Measurements from ENCODE around the gene SYNPR.

Gene SYNPR

GRCh38 chr3:63304421-63304820 is 26.3 kb downstream of the SYNPR start:
- no peak for DNase-seq (ENCODE audit: low read depth in 2 of 2)

GRCh38 chr3:63308072-63308471 is 30.0 kb downstream of the SYNPR start:
- DNase-seq (ENCODE audit: low read depth in 2 of 2): no peak

GRCh38 chr3:63309768-63310167 is 31.7 kb downstream of the SYNPR start:
- no peak for DNase-seq (ENCODE audit: low read depth in 2 of 2)

DNA sequence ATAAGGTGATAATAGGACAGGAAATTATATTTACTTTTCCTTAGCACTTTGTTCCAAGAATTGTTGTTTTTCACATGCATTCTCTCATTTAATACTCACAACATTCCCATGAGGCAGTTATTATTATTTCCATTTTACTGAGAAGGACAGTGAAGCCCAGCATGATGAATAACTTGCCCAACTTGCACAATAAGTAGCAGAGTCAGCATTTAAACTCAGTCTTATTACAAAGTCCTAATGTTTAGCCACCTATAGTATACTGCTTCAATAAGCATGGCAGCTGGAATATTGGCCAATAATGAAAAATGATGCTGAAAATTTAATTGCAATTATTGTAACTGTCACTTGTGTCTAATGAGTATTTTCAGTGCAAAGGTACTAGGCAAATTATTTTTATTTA is 45.7 kb downstream of the SYNPR start:
- DNase-seq (ENCODE audit: low read depth in 2 of 2): no peak

DNA sequence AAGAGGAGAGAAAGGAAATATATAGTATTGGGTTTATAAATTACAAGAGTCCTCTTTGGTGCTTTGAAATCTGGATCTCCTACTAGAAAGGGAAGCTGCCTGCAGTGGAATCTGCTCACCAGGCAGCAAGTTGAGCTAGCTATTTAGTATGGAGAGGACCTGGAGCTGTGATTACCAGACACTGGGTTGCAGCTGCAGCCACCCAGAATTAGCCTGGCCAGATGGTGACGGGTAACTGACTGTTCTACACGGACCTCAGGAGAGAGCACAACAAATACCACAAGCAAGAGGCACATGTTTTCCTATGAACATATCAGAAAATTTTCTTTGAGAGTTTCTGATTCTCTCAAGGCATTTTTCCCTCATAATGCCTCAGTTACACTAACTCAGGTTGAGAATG is 46.5 kb downstream of the SYNPR start:
- DNase-seq (ENCODE audit: low read depth in 2 of 2): no peak

GRCh38 chr3:63325386-63325785 is 47.3 kb downstream of the SYNPR start:
- no peak for DNase-seq (ENCODE audit: low read depth in 2 of 2)

GRCh38 chr3:63328365-63328764 is 50.3 kb downstream of the SYNPR start:
- DNase-seq (ENCODE audit: low read depth in 2 of 2): no peak

GRCh38 chr3:63331520-63331919 is 53.4 kb downstream of the SYNPR start:
- no peak for DNase-seq (ENCODE audit: low read depth in 2 of 2)

DNA sequence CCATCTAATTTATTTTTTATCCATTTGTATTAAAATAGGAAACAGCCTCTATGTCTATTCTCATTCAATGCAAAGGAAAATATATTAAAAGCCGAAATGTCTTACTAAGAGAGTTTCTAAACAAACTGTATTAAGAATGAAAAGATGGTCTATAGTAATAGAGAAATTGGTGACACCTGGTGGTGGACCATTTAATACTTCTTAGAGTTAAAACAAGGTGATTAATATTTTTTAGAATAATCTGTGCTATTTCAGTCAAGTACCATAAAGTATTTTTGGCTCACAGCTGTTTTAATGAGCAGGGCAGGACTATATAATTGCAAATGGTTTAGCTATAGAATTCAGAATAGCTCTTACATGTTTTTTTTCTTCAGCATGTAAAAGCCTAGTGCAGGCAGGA is 55.7 kb downstream of the SYNPR start:
- DNase-seq (ENCODE audit: low read depth in 2 of 2): no peak

DNA sequence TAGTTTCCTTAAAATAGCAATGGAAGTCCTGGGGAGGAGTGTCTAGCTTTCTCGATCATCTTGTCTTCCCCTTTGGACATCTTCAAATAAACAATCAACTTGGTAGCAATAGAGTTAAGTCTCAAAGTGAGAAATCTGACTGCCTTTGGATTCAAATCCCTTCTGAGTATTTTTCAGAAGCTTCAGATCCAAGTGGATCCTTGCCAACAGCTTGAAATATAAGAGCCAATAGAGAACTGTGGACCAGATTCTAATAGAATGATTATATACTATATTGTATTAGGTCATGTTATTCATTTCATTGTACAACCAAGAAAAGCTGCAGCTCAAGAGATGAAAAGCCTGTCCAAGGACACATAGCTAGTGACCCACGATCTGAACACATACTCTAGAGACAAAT is 60.2 kb downstream of the SYNPR start:
- no peak for DNase-seq (ENCODE audit: low read depth in 2 of 2)

DNA sequence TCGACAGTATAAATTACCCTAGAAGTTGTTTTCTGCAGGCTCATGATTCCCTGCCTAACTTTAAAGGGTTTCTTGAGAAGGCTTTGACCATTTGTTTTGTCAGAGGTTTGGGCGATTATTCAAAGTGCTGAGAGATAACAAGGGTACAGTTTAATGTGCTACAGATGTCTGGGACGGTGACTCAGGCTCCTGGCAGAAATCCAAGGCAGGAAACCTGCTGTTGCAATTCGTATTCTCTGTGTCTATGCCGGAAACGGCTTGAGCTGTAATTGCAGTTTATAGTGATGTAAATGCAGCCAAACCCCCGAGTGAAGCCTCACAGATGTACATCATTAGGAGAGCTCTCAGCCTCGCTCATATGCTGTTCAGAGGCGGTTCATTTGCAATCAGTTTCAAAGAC is 65.6 kb downstream of the SYNPR start:
- DNase-seq (ENCODE audit: low read depth in 2 of 2): peak; percentile 99

DNA sequence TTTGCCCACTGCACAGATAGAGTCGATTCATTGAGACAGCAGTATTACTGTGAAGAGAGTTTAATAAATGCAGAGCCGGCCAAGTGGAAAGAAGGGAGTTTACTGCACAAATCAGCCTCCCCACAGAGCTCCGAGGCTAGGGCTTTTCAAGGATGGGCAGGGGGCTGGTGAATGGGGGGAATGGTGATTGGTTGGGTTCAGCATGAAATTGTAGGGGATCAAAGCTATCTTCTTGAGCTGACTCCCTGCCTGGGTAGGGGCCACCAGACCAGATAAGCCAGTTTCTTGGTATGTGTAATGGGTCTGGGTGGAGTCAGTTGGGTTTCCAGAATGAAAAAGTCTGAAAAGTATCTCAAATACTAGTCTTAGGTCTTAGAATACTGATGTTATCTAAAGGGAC is 66.6 kb downstream of the SYNPR start:
- DNase-seq (ENCODE audit: low read depth in 2 of 2): no peak

GRCh38 chr3:63349583-63350573 is 71.8 kb downstream of the SYNPR start:
- DNase-seq (ENCODE audit: low read depth in 2 of 2): peak in 1 of 2 experiments; percentile 25

- peak; percentile 32 to 34 for DNase-seq (ENCODE audit: low read depth in 2 of 2)
These were observed 73.3 kb downstream of the SYNPR start for GRCh38 chr3:63351159-63352007.

DNA sequence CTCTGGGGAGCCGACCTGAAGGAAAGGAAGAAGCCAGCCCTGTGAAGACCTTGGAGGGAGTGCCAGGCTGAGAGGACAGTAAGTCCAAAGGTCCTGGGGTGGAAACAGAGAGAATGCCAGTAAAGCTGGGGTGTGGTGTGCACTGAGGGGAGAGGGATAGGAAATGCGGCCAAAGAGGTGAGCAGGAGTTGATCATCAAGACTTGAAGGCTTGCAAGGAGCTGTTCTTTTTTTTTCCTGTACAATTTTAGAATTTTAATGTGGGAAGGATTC is 73.8 kb downstream of the SYNPR start:
- no peak for DNase-seq (ENCODE audit: low read depth in 2 of 2)

GRCh38 chr3:63353383-63353782 is 75.3 kb downstream of the SYNPR start:
- DNase-seq (ENCODE audit: low read depth in 2 of 2): no peak

DNA sequence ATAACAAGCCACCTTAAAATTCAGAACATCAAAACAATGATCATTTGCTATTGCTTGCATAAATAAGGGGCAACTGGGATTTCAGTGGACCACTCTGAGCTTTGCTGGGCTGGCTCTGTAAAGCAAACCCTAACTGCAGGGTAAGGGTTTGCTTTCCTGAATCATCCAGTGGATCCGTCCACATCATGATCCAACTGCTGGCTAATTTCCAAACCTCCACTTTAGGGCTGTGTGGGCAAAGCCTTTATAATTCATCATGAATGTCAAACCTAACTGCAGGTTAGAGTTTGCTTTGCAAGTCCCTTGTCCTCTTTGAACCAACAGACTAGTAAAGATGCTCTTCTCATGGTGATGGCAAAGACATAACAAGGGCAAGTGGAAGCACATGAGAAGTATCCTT is 76.1 kb downstream of the SYNPR start:
- no peak for DNase-seq (ENCODE audit: low read depth in 2 of 2)

DNA sequence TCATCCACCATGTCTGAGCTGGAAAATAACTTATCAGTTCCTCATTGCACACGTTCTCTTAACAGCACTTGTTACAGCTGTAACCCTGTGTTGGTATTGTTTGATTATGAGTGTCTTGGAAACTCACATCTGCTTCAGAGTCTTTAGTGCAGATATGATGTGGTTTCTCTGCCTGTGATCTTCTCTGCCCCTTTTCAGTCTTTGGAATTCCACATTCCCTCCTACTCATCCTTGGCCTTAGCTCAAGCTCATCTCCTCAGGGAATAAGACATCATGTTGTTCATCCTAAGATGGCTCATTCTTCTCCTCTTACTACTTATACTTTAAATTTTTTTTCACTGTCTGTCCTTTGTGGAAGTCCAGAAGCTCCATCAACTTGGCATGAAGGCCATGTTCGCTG is 77.7 kb downstream of the SYNPR start:
- peak; percentile 67 to 71 for DNase-seq (ENCODE audit: low read depth in 2 of 2)

- DNase-seq (ENCODE audit: low read depth in 2 of 2): no peak
These were observed 86.4 kb downstream of the SYNPR start for GRCh38 chr3:63364495-63364894.

GRCh38 chr3:63364910-63365309 is 86.8 kb downstream of the SYNPR start:
- no peak for DNase-seq (ENCODE audit: low read depth in 2 of 2)

DNA sequence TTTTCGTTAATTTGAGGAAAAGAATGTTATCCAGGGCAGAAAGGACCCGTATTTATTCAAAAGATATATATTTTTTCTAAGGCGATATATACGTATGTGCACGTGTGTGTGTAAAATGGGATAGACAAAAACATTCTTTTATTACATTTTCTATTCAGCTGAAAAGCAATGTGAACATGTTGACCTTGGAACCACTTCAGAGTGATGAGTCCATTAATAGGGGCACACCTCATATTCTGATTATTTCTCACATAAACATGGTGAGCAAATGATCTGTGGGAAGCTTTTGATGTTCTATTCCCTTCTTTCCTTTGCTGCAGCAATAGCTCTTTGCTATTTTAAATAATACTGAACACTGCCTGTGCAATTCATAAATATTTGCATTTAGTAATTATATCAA is 87.6 kb downstream of the SYNPR start:
- DNase-seq (ENCODE audit: low read depth in 2 of 2): no peak

GRCh38 chr3:63370094-63370493 is 92.0 kb downstream of the SYNPR start:
- DNase-seq (ENCODE audit: low read depth in 2 of 2): no peak

DNA sequence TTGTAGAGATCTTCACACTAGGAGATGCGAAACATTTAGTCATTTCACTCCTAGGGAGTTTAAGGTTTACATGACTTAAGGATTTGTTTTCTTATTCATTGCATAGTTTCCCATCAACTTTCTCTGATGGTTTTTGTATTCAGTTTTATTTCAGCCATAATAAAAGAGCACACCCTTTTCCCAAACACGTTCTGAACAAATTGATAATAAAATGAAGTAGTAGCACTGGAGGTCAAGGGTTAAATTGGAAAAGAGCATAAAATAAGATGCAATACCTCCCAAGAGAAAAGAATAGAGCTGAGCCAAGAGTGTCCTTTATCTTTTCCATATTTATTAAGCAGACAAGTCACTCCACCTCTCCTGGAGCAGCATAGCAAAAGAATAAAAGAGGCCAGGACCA is 104.9 kb downstream of the SYNPR start:
- no peak for DNase-seq (ENCODE audit: low read depth in 2 of 2)

Data from fibroblast of skin of left biceps (primary cell).